ENCODE data around the gene ACAD11.

ACAD11 gene

DNA sequence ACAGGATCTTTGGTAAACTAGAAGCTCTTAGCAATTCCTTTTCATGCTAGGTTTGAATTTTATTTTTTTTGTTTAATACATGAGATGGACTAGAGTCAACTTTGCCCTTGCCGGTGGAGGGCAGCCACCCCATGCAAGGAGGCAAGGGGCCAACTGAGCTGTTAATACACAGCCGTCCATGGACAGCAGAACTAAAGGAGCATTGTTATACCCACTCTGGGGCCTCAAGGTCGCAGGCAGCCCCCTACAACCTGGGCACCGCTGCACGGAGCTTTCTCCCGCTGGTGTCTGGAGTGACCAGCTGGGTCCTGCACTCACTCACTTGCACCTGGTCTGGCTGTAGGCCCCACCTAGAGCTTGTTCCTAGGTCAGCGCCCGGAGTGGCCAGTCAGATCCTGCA is 110.4 kb downstream of the ACAD11 start:
- DNase-seq (ENCODE audit: low spot score in 2 of 2) (no peak), ATAC-seq (ENCODE audit: low read depth) (no peak)
- Mint-ChIP-seq H3K9me3 (no peaks in the 10 kb centered on the region), H3K4me1 (peaks cover 2% of the 10 kb centered on the region), H3K36me3 (no peaks in the 10 kb centered on the region), H3K27ac (no peak overlapping the region), H3K27me3 (no peaks in the 10 kb centered on the region), H3K4me3 (no peak overlapping the region)

DNA sequence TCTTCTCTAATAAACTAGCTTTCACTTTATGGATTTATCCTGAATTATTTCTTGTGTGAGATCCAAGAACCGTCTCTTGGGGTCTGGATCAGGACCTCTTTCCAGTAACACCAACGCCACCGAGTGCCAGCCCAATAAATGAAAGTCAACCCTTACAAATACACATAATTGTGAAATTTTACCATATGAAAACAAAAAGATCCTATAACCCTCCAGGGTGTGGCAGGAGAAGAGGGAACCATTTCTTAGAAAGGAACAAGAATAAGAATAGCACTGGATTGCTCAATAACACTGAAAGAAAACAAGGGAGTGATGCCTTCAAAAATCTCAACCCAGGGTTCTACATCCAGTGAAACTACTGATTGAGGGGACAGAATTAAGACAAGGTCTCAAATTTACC is 114.1 kb downstream of the ACAD11 start:
- Mint-ChIP-seq H3K36me3 (peaks cover 8% of the 10 kb centered on the region), H3K4me1 (peaks cover 2% of the 10 kb centered on the region), H3K4me3 (no peak overlapping the region), H3K27ac (no peak overlapping the region), H3K9me3 (no peaks in the 10 kb centered on the region), H3K27me3 (no peaks in the 10 kb centered on the region)
- ATAC-seq (ENCODE audit: low read depth), result no peak
- no peak for DNase-seq (ENCODE audit: low spot score in 2 of 2)

DNA sequence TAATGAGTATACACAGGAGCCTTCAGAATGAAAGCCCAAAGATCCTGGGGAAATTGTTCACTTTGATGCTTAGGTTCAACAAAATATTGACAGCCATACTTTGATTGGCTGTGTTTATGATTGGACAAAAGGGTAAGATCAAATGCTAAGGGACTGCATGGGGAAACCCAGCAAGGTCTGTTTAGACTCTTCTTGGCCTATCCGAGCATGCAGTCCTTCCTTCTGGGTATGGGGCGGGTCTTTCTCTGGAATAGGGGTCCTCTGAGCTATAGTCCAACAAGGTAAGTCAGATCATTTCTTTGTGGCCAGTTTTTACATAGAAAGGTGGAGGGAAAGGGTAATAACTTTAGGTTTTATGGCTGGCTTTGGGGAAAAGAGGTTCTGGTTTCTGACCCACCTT is 115.5 kb downstream of the ACAD11 start:
- H3K27me3 Mint-ChIP-seq, result no peaks in the 10 kb centered on the region
- ATAC-seq (ENCODE audit: low read depth) (no peak), DNase-seq (ENCODE audit: low spot score in 2 of 2) (no peak)
- H3K9me3 Mint-ChIP-seq, result no peaks in the 10 kb centered on the region
- no peak overlapping the region for H3K4me3 Mint-ChIP-seq
- H3K4me1 Mint-ChIP-seq, result no peaks in the 10 kb centered on the region
- H3K36me3 Mint-ChIP-seq, result peaks cover 15% of the 10 kb centered on the region
- H3K27ac Mint-ChIP-seq, result no peak overlapping the region

DNA sequence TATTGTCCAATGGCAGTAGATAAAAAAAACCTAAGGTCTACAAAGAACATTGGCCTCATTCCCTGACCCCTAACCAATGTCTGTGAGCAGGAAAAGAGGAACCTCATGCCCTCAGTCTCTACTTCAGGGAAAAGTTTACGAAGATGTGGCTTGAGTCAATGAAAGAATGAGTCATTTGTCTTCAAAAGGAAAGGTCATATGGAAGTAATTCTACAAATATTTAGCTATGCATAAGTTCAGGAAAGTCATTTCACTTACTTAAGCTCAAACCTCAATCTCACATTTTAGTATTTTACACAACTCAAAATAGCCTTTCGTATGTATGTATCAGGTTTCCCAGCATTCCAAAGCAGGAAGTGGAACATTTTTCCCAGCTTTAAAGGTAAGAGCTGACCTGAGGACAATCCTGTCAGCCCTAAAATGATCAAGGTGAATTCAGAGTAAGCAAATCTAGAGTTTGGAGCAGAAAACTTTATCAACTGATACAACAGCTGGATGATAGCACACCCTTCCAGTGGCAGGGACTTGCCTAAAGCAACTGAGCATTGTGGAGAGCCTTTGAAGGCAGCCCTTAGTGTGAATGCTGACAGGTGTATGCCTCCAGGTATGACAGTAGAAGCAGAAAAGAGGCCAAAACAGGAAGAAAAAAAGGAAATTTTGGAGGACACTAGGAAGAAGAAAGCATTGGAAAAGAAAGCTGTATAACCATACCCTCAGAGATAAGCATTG is 116.4 kb downstream of the ACAD11 start:
- ATAC-seq (ENCODE audit: low read depth) (no peak), DNase-seq (ENCODE audit: low spot score in 2 of 2) (no peak)
- no peaks in the 10 kb centered on the region for H3K9me3 Mint-ChIP-seq
- peak overlapping the region; percentile 48 for H3K27ac Mint-ChIP-seq
- H3K27me3 Mint-ChIP-seq, result no peaks in the 10 kb centered on the region
- H3K4me1 Mint-ChIP-seq, result no peaks in the 10 kb centered on the region
- H3K36me3 Mint-ChIP-seq, result peaks cover 19% of the 10 kb centered on the region
- no peak overlapping the region for H3K4me3 Mint-ChIP-seq

DNA sequence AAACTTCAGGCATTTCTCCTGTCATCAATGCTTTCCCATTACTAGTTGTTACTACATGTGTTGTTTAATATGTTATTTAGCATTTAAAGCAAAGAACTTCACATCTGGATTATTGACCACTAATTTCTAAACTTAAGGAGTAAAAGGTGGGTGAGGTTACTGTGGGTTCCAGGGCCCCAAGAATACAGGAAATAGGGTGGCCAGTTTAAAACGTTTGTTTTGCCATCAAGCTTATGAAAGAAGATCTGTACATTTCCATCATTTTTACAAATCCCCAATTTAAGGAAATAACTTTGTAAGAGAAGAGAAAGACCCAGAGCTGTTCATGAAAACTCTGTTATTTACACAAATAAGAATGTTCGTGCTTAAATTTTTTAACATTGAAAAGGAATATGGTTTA is 117.0 kb downstream of the ACAD11 start:
- H3K36me3 Mint-ChIP-seq, result peaks cover 21% of the 10 kb centered on the region

DNA sequence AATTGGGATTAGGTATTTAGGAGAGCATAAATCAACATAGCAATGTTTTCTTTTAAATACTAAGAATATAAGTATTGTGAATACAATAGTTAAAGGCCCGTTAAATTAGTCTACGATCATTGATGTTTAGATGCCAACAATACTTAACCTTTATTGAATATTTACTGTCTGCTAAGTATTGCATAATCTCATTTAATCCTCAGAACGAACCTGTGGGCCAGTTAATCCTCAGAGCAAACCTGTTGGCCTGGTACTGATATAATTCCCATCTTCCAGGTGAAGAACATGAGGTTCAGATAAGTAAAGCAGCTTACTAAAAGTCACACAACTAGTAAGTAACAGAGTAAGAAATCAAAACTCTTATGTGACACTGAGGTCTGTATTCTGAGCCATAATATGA is 119.9 kb downstream of the ACAD11 start:
- Mint-ChIP-seq H3K4me1 (no peaks in the 10 kb centered on the region), H3K9me3 (no peaks in the 10 kb centered on the region), H3K36me3 (peaks cover 31% of the 10 kb centered on the region), H3K27ac (no peak overlapping the region), H3K4me3 (no peak overlapping the region), H3K27me3 (no peaks in the 10 kb centered on the region)
- no peak for DNase-seq (ENCODE audit: low spot score in 2 of 2)
- ATAC-seq (ENCODE audit: low read depth), result no peak

More for the DNA sequence above, 117.0 kb downstream of the ACAD11 start:
- ATAC-seq (ENCODE audit: low read depth) (no peak), DNase-seq (ENCODE audit: low spot score in 2 of 2) (no peak)
- Mint-ChIP-seq H3K4me1 (no peaks in the 10 kb centered on the region), H3K27ac (peak overlapping the region; percentile 48), H3K4me3 (no peak overlapping the region), H3K9me3 (no peaks in the 10 kb centered on the region), H3K27me3 (no peaks in the 10 kb centered on the region)

DNA sequence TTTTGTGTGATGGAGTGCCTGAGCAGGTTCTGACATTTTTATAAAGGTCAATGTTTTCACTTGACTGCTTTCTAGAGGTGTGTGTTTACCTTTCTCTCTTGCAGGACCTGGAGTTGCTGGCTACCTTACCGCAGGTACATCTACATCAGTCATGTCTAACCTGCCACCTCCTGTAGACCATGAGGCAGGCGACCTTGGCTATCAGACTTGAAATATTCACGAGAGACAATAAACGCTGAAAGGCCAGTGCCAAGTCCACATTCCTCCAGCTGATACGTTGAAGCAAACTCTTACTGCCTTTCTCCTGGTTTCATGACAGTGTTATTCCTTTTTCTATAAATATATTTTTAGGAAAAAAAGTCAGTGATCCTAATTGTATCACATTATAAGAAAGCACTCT is 121.5 kb downstream of the ACAD11 start:
- H3K4me3 Mint-ChIP-seq, result no peak overlapping the region
- DNase-seq (ENCODE audit: low spot score in 2 of 2), result no peak
- H3K27ac Mint-ChIP-seq, result no peak overlapping the region

DNA sequence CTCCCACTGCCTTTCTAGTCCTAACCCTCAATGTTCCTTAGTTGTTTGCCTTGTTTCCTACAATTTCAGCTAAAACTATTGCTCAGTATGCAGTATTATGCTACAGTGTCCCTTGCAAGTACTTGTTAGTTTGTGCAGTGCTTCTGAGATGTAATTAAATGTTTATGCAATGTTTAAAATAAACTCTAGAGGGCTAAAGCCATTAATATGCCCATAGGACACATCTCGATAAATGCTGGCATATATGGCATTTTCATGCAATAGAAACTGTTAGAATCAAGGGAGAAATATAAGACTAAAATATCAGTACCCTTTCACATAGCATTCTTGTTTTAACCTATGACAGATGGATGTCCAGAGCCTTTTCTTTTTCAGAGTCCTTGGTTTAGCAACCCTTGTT is 122.3 kb downstream of the ACAD11 start:
- Mint-ChIP-seq H3K4me3 (no peak overlapping the region), H3K27ac (no peak overlapping the region), H3K27me3 (no peaks in the 10 kb centered on the region), H3K36me3 (peaks cover 37% of the 10 kb centered on the region), H3K9me3 (no peaks in the 10 kb centered on the region), H3K4me1 (no peaks in the 10 kb centered on the region)
- DNase-seq (ENCODE audit: low spot score in 2 of 2), result no peak
- no peak for ATAC-seq (ENCODE audit: low read depth)

More for the DNA sequence above, 121.5 kb downstream of the ACAD11 start:
- no peaks in the 10 kb centered on the region for H3K4me1 Mint-ChIP-seq
- peaks cover 38% of the 10 kb centered on the region for H3K36me3 Mint-ChIP-seq
- H3K27me3 Mint-ChIP-seq, result no peaks in the 10 kb centered on the region
- ATAC-seq (ENCODE audit: low read depth), result no peak
- H3K9me3 Mint-ChIP-seq, result no peaks in the 10 kb centered on the region

DNA sequence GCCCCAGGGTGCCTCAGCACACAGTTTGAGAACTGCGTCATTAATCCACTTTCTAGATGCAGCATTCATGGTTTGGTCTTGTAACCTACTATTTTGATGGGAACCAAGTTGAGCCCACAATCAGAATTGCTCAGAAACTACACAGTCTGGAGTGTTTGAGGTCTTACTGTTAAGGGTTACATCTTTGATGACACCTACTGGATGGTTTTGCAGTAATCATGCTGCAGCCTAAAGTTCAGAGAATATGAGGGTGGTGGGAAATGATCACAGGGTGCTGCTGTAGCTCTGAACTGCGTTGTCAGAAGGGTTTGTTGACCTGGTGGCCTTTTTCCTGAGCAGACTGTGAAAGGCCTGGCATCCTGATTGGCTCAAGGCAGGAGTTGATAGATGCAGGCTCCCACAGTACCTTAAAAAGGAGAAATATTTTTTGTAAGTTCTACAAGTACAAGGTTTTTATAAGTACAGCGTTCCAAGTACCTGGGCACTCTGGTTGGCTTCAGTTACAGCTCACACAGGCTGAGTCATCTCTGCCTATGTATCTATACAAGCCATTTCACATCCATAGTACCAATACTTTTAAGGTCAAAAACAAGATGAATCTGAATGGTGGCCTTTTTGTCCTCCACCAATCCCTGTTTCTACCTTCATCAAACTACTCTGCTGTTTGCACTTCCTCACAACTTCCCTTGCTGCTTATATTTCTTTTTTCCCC is 123.0 kb downstream of the ACAD11 start:
- H3K4me3 Mint-ChIP-seq, result no peak overlapping the region
- no peaks in the 10 kb centered on the region for H3K27me3 Mint-ChIP-seq
- no peaks in the 10 kb centered on the region for H3K4me1 Mint-ChIP-seq
- no peaks in the 10 kb centered on the region for H3K9me3 Mint-ChIP-seq
- H3K36me3 Mint-ChIP-seq, result peaks cover 38% of the 10 kb centered on the region
- H3K27ac Mint-ChIP-seq, result no peak overlapping the region
- no peak for ATAC-seq (ENCODE audit: low read depth)
- no peak for DNase-seq (ENCODE audit: low spot score in 2 of 2)

DNA sequence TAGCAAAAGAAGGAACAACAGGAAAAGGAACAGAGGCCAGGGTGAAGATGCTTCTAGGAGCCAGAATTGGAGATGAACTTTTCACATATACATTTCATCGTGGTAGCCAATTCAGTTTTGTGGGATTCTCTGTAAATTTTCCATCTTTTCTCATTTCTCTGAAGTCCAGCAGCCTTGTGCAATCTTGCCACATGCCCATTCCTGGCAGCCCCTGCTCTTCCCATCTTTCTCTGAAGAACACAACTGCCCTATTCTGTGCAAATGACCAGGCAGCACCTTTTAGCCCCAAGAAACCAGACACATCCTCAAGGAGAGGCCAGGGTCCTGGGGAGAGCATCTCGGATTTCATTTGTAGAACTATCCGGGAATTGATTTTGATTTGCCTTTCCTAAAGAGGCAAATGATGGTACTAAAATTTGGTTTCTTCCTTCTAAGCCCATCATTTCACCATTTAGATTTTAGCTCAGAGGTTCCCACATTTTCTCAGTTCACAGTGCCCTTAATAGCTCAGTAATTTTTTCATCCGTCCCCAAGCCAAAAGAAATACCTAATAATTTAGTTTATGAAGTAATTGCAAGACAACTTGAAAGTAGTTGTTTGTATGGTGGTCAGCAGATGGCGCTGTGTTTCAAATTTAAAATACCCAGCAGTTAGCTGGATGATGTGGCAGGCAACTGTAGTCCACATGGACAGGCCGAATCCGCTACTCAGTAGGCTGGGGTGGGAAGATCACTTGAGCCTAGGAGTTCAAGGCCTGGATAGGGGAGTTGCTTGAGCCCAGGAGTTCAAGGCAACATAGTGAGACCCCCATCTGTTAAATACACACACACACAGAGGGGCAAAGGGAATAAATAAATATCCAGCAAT is 123.8 kb downstream of the ACAD11 start:
- peaks cover 37% of the 10 kb centered on the region for H3K36me3 Mint-ChIP-seq

DNA sequence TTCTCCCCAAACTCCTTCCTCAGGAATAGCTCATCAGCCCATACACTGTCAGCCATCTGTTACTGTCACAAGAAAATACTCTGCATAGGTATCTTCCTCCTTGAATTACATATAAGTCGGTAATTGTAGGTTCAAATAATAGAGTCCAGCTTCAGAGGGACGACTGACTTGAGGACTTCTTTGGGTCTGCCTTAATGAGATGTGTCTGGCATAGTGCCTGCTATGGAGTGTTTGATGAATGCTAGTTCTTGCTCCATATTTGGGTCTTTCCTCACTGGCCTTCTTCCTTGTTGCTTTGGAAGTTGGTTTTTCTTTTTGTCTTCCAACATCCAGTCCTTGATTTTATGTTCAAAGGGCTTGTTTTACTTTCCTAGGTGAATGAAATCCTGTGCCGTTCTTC is 129.0 kb downstream of the ACAD11 start:
- ATAC-seq (ENCODE audit: low read depth), result no peak
- DNase-seq (ENCODE audit: low spot score in 2 of 2), result no peak
- no peak overlapping the region for H3K27ac Mint-ChIP-seq
- no peaks in the 10 kb centered on the region for H3K4me1 Mint-ChIP-seq
- H3K9me3 Mint-ChIP-seq, result no peaks in the 10 kb centered on the region
- H3K27me3 Mint-ChIP-seq, result no peaks in the 10 kb centered on the region
- H3K36me3 Mint-ChIP-seq, result peaks cover 36% of the 10 kb centered on the region
- H3K4me3 Mint-ChIP-seq, result no peak overlapping the region

More for the DNA sequence above, 123.8 kb downstream of the ACAD11 start:
- H3K4me3 Mint-ChIP-seq, result no peak overlapping the region
- H3K27me3 Mint-ChIP-seq, result no peaks in the 10 kb centered on the region
- DNase-seq (ENCODE audit: low spot score in 2 of 2), result peak; percentile 19 to 30
- no peak overlapping the region for H3K27ac Mint-ChIP-seq
- H3K9me3 Mint-ChIP-seq, result no peaks in the 10 kb centered on the region
- no peaks in the 10 kb centered on the region for H3K4me1 Mint-ChIP-seq
- ATAC-seq (ENCODE audit: low read depth), result peak; percentile 24

DNA sequence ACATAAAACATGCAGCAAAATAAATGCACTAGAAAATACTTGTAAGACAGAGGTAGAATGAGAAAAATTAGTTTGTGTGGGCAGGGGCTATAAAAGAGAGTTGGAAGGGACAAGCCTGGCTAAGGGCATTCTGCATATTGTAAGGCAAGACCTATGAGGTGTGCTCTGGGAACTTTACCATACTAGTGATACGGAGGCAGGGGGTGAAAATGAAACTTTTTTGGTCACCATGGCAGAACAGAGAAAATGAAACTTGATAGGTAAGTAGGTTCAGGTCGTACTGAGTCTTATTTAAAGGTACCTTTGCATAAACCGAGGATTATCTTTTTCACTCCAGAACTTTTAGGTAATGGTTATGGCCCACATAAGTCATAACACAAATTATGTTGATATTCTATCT is 137.3 kb downstream of the ACAD11 start:
- Mint-ChIP-seq H3K36me3 (peaks cover 25% of the 10 kb centered on the region), H3K27ac (peak overlapping the region; percentile 33), H3K9me3 (no peaks in the 10 kb centered on the region), H3K4me1 (no peaks in the 10 kb centered on the region), H3K4me3 (no peak overlapping the region), H3K27me3 (no peaks in the 10 kb centered on the region)
- DNase-seq (ENCODE audit: low spot score in 2 of 2) (no peak), ATAC-seq (ENCODE audit: low read depth) (no peak)

DNA sequence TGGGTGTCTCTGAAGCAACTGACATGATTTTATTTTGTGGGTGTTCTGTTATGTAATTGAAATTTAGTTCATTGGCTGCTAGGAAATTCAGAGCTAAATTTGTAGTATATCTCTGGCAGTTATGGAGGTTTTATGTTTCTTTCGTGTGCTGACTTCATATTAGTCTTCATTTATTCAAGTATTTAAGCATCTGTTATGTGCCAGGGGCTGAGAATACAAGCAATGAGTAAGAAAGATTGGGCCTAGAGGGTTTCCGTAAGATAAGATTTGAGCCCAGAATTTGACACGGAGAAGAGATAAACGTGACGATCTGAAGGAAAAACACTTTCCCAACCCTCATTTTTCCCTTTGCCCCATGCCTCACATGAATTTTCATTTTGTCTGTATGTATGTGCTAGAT is 137.7 kb downstream of the ACAD11 start:
- no peaks in the 10 kb centered on the region for H3K4me1 Mint-ChIP-seq
- H3K27ac Mint-ChIP-seq, result peak overlapping the region; percentile 33
- H3K36me3 Mint-ChIP-seq, result peaks cover 28% of the 10 kb centered on the region
- DNase-seq (ENCODE audit: low spot score in 2 of 2), result no peak
- H3K4me3 Mint-ChIP-seq, result no peak overlapping the region
- no peak for ATAC-seq (ENCODE audit: low read depth)
- H3K27me3 Mint-ChIP-seq, result no peaks in the 10 kb centered on the region
- H3K9me3 Mint-ChIP-seq, result no peaks in the 10 kb centered on the region

DNA sequence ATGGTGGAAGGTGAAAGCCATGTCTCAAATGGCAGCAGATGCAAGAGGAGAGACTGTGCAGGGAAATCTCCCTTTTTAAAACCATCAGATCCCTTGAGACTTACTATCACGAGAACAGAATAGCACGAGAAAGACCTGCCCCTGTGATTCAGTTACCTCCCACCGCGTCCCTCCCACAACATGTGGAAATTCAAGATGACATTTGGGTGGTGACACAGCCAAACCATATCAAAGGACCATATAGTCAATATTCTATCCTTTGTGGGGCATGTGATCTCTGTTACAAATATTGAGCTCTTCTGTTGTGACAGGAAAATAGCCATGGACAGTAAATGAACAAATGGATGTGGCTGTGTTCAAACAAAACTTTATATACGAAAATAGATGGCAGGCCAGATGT is 139.7 kb downstream of the ACAD11 start:
- no peaks in the 10 kb centered on the region for H3K4me1 Mint-ChIP-seq
- no peaks in the 10 kb centered on the region for H3K9me3 Mint-ChIP-seq
- no peak overlapping the region for H3K27ac Mint-ChIP-seq
- DNase-seq (ENCODE audit: low spot score in 2 of 2), result no peak
- H3K4me3 Mint-ChIP-seq, result no peak overlapping the region
- no peak for ATAC-seq (ENCODE audit: low read depth)
- no peaks in the 10 kb centered on the region for H3K27me3 Mint-ChIP-seq
- peaks cover 28% of the 10 kb centered on the region for H3K36me3 Mint-ChIP-seq
